Esophagus squamous epithelium (tissue), 5 donors: Measurements from ENCODE around the gene TBC1D14. TPM values are rescaled to one million over a fixed set of nuclear protein-coding genes. Genes with fewer than 3 reads are reported as not detected.

ENCODE experiments used
- DNase-seq: peaks from one replicate; lab custom pipeline; 2025; lab: John Stamatoyannopoulos, UW
- H3K27ac ChIP-seq, 4 donors: fragments of 200-600 bp; sonication (generic); one replicate each; pipeline ENCODE4 v1.5.1; 2016 to 2019; ENCODE audit warnings: mild to moderate bottlenecking in 1 of 4
- H3K27me3 ChIP-seq, 4 donors: fragments of 200-600 bp; sonication (generic); 1 replicate in 3 of 4; 2 replicates in 1 of 4; pipeline versions ENCODE4 v1.5.1 to v1.6.0; 2017 to 2021; ENCODE audit warnings: antibody characterized with exemption in 1 of 4
- H3K36me3 ChIP-seq, 3 donors: fragments of 200-600 bp; sonication (generic); one replicate each; pipeline ENCODE4 v1.5.1; 2016 to 2019
- H3K4me1 ChIP-seq, 3 donors: fragments of 200-600 bp; sonication (generic); one replicate each; pipeline ENCODE4 v1.5.1; 2017 to 2019
- H3K4me3 ChIP-seq, 4 donors: fragments of 200-600 bp; sonication (generic); 1 replicate in 3 of 4; 2 replicates in 1 of 4; pipeline ENCODE4 v1.5.1; 2016 to 2019; ENCODE audit warnings: mild to moderate bottlenecking in 2 of 4, moderate library complexity in 1 of 4
- H3K9me3 ChIP-seq, 3 donors: fragments of 200-600 bp; sonication (generic); one replicate each; pipeline ENCODE4 v1.5.1; 2016 to 2019
- CTCF ChIP-seq, 6 experiments: fragments of 450-650 bp in 4 of 6; fragments of 200-600 bp in 2 of 6; sonication (generic) in 2 of 6; IDR thresholded peaks; one replicate each; pipeline ENCODE4 v1.5.1; 2016 to 2019; ENCODE audit warnings: antibody characterized with exemption in 6 of 6, mild to moderate bottlenecking in 4 of 6, moderate library complexity in 4 of 6
- POLR2A ChIP-seq, 4 donors: fragments of 450-650 bp; IDR thresholded peaks; one replicate each; pipeline ENCODE4 v1.6.1; 2017; ENCODE audit warnings: antibody characterized with exemption in 4 of 4, mild to moderate bottlenecking in 4 of 4, moderate library complexity in 3 of 4
- WGBS, 2 donors: methylation state at CpG; one replicate each; pipeline ENCODE4 v1.1.5; 2018; 5-methylcytosine and 5-hydroxymethylcytosine counted together
- intact Hi-C: fragments of 100-400 bp; cut with DNase I; formaldehyde crosslinking; loops from one replicate; pipeline ENCODE4 v1.15.0; 2022
- total RNA-seq, 4 donors: library from RNA; depleted of rRNA; stranded (reverse); fragments of >200 nt; gene quantifications; one replicate each; pipeline ENCODE4 v1.1.0, GENCODE V29; 2016
- donor health status: DM: yes; HTN: yes; CAD: no.

TBC1D14 gene
- total RNA-seq, 4 donors from 2014 or later, result 28.2 to 50.4 (median 42.1) TPM

GRCh38 chr4:7025040-7025602 lies 115.5 kb downstream of the TBC1D14 start:
- Histone ChIP-seq H3K4me1 (no peaks in the 10 kb centered on the region), H3K36me3 (peaks cover 35 to 100% (median 39%) of the 10 kb centered on the region in 3 donors), H3K9me3 (no peaks in the 10 kb centered on the region), H3K4me3 (no peak overlapping the region), H3K27me3 (no peaks in the 10 kb centered on the region), H3K27ac (no peak overlapping the region)
- TF ChIP-seq POLR2A (IDR thresholded peaks at IDR 0.05), result no peak
- no peak for TF ChIP-seq CTCF (IDR thresholded peaks at IDR 0.05)
- DNase-seq, result no peak
- WGBS, 2 donors, result 86% methylated on average over 21 of the region's 28 CpGs; no CpG with 5 or more reads in 1 of the 2 donors
- intact Hi-C loops, result no loop called here

DNA sequence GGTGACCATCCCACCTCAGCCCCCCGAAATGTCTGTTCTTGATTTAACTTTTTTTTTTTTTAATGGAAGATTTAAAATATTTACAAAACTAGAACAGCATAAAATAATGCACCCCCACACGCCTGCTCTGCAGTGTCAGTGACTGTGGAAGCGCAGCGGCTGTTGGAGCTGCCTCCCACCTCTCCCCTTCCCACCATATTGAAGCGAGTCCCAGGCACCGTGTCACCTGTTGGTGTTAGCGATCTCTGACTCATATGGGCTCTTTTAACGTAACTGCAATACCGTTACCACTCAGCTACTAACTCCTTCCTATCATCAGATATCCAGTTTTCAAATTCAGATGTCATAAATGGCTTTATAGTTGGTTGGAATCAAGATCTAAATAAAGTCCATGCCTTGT lies 116.5 kb downstream of the TBC1D14 start:
- TF ChIP-seq POLR2A (IDR thresholded peaks at IDR 0.05) (no peak), CTCF (IDR thresholded peaks at IDR 0.05) (no peak)
- no peak for DNase-seq
- 84 to 90% methylated on average over 9 of the region's 9 CpGs for WGBS, 2 donors
- no peaks in the 10 kb centered on the region for H3K4me1 ChIP-seq
- H3K36me3 ChIP-seq, result peaks cover 38 to 100% (median 48%) of the 10 kb centered on the region in 3 donors
- no peak overlapping the region for H3K27ac ChIP-seq
- H3K4me3 ChIP-seq, result no peak overlapping the region
- H3K9me3 ChIP-seq, result no peaks in the 10 kb centered on the region
- intact Hi-C loops, result no loop called here
- H3K27me3 ChIP-seq, result no peaks in the 10 kb centered on the region

DNA sequence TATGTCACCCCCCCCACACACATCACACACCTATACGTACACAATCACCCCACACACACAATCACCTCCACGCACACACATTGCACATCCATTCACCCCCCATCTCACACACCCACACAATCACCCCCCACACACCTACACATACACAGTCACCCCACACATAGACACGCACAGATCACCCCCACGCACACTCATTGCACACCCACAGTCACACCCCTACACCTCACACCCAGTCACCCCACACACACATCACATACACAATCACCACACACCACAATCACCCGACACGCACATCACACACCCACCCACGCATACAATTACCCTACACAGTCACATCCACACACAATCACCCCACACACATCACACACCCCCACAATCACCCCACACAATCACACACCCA lies 117.7 kb downstream of the TBC1D14 start:
- Histone ChIP-seq H3K4me3 (no peak overlapping the region), H3K27me3 (no peaks in the 10 kb centered on the region), H3K9me3 (no peaks in the 10 kb centered on the region), H3K36me3 (peaks cover 34 to 100% (median 48%) of the 10 kb centered on the region in 3 donors), H3K27ac (no peak overlapping the region), H3K4me1 (no peaks in the 10 kb centered on the region)
- DNase-seq, result no peak
- 91% methylated on average over 7 of the region's 7 CpGs for WGBS, 2 donors
- intact Hi-C loops, result no loop called here
- TF ChIP-seq CTCF (IDR thresholded peaks at IDR 0.05) (no peak), POLR2A (IDR thresholded peaks at IDR 0.05) (no peak)

GRCh38 chr4:7027913-7028312 lies 118.3 kb downstream of the TBC1D14 start:
- TF ChIP-seq CTCF (IDR thresholded peaks at IDR 0.05) (no peak), POLR2A (IDR thresholded peaks at IDR 0.05) (no peak)
- no peaks in the 10 kb centered on the region for H3K9me3 ChIP-seq
- no peak overlapping the region for H3K27ac ChIP-seq
- WGBS, 2 donors, result 72 to 77% methylated on average over 5 of the region's 5 CpGs
- H3K27me3 ChIP-seq, result no peaks in the 10 kb centered on the region
- peaks cover 33 to 100% (median 53%) of the 10 kb centered on the region in 3 donors for H3K36me3 ChIP-seq
- H3K4me1 ChIP-seq, result no peaks in the 10 kb centered on the region
- no peak for DNase-seq
- no peak overlapping the region for H3K4me3 ChIP-seq
- intact Hi-C loops, result no loop called here

DNA sequence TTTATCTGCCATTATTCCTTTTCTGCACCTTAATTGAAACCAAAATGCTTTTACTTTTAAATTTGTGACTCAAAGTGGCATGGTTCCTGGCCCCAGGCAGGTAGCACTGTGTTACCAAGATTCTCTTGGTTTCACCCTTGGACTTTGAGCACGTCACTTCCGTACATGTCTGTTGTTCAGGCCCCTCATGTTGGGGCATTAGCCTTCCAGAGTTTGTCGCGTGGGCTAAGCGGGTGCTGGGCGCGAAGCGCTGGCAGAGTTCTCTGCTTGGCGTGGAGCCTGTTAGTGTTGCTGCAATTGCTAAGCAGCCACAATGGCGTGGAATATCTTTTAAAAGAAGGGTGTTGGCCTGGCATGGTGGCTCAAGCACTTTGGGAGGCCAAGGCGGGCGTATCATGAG lies 119.6 kb downstream of the TBC1D14 start:
- intact Hi-C loops, result no loop called here
- Histone ChIP-seq H3K9me3 (no peaks in the 10 kb centered on the region), H3K27ac (no peak overlapping the region), H3K36me3 (peaks cover 26 to 95% (median 50%) of the 10 kb centered on the region in 3 donors), H3K27me3 (no peaks in the 10 kb centered on the region), H3K4me3 (no peak overlapping the region), H3K4me1 (peaks cover 0 to 2% (median 0%) of the 10 kb centered on the region in 3 donors)
- WGBS, 2 donors, result 83 to 93% methylated on average over 2 to 11 of the region's 12 CpGs
- TF ChIP-seq CTCF (IDR thresholded peaks at IDR 0.05), result no peak
- no peak for TF ChIP-seq POLR2A (IDR thresholded peaks at IDR 0.05)
- no peak for DNase-seq
